ENCODE measurements around the gene TMEM178B.
"Not testable (repeated sequence)": the region's sequence is repeated elsewhere in the genome, so short reads cannot be mapped to it uniquely, and the experiment has no call there.

Gene TMEM178B

GRCh38 chr7:141057788-141058187 is 16.1 kb upstream of the TMEM178B start:
- no peak overlapping the region for H3K4me3 ChIP-seq (ENCODE audit: low read depth, low read length)
- DNase-seq (ENCODE audit: low read depth): no peak
- no peak for TF ChIP-seq CTCF (IDR thresholded peaks at IDR 0.05; ENCODE audit: insufficient read depth, low read depth, low read length, missing control alignments)

GRCh38 chr7:141067856-141068255 is 6.0 kb upstream of the TMEM178B start:
- H3K4me3 ChIP-seq (ENCODE audit: low read depth, low read length); DNase-seq (ENCODE audit: low read depth): not testable (repeated sequence)

GRCh38 chr7:141071260-141071854 is 2.5 kb upstream of the TMEM178B start:
- TF ChIP-seq CTCF (IDR thresholded peaks at IDR 0.05; ENCODE audit: insufficient read depth, low read depth, low read length, missing control alignments): peak; percentile 17
- no peak overlapping the region for H3K4me3 ChIP-seq (ENCODE audit: low read depth, low read length)
- DNase-seq (ENCODE audit: low read depth): peak; percentile 40

GRCh38 chr7:141071855-141072547 is 1.9 kb upstream of the TMEM178B start:
- no peak overlapping the region for H3K4me3 ChIP-seq (ENCODE audit: low read depth, low read length)
- no peak for DNase-seq (ENCODE audit: low read depth)
- TF ChIP-seq CTCF (IDR thresholded peaks at IDR 0.05; ENCODE audit: insufficient read depth, low read depth, low read length, missing control alignments): no peak

GRCh38 chr7:141072548-141073172 is 1.2 kb upstream of the TMEM178B start:
- peak overlapping the region; percentile 40; the same call in 1 of the 2 replicates for H3K4me3 ChIP-seq (ENCODE audit: low read depth, low read length)
- no peak for TF ChIP-seq CTCF (IDR thresholded peaks at IDR 0.05; ENCODE audit: insufficient read depth, low read depth, low read length, missing control alignments)
- peak; percentile 40 for DNase-seq (ENCODE audit: low read depth)

GRCh38 chr7:141073173-141073640 is 657 bp upstream of the TMEM178B start:
- peak overlapping the region; percentile 41 for H3K4me3 ChIP-seq (ENCODE audit: low read depth, low read length)
- DNase-seq (ENCODE audit: low read depth): peak; percentile 36
- TF ChIP-seq CTCF (IDR thresholded peaks at IDR 0.05; ENCODE audit: insufficient read depth, low read depth, low read length, missing control alignments): no peak

- TF ChIP-seq CTCF (IDR thresholded peaks at IDR 0.05; ENCODE audit: insufficient read depth, low read depth, low read length, missing control alignments): no peak
- H3K4me3 ChIP-seq (ENCODE audit: low read depth, low read length): peak overlapping the region; percentile 41
- peak; percentile 18 for DNase-seq (ENCODE audit: low read depth)
Measured at GRCh38 chr7:141074162-141074991, 513 bp downstream of the TMEM178B start.

Data from GM12865 (cell line).